GM12878 (cell line): Measurements from ENCODE around the gene ACSF3. TPM values are rescaled to one million over a fixed set of nuclear protein-coding genes. Genes with fewer than 3 reads are reported as not detected.

ENCODE experiments used
- ATAC-seq: fragments of 200-7000 bp; cut with Tn5 transposase; 3 replicates; pipeline ENCODE4 v1.9.1; 2020; ENCODE audit warnings: mild to moderate bottlenecking, moderate library complexity
- BruUV-seq: library from RNA; stranded (reverse); fragments of 400-500 nt; replicated peaks from 2 replicates; lab custom pipeline; 2021; lab: Mats Ljungman, UMichigan
- CTCF ChIA-PET: fragments of 300-600 bp; sonication (Branson Sonifier 250); formaldehyde crosslinking; extraction: SDS; loops from one replicate; lab custom pipeline; 2021; ENCODE audit warnings: inconsistent platforms; lab: Yijun Ruan, JAX
- POLR2A ChIA-PET: fragments of 350-600 bp; formaldehyde crosslinking; extraction: SDS; loops from one replicate; lab custom pipeline; 2021; ENCODE audit warnings: inconsistent platforms; lab: Charles Lee
- RAD21 ChIA-PET: fragments of 300-600 bp; sonication (Branson Sonifier 250); formaldehyde crosslinking; loops from one replicate; lab custom pipeline; 2023; ENCODE audit warnings: antibody characterized with exemption; ENCODE audit not compliant: unreplicated experiment; lab: Charles Lee
- SMC1A ChIA-PET: fragments of 300-600 bp; sonication (Branson Sonifier 250); formaldehyde crosslinking; loops from one replicate; lab custom pipeline; 2023; ENCODE audit not compliant: unreplicated experiment, uncharacterized antibody; lab: Charles Lee
- DNase-seq: peaks from one replicate; pipeline ENCODE4 v3.0.0-alpha.2; 2011; ENCODE audit warnings: low read depth, low spot score
- FAIRE-seq: peaks from 3 replicates; lab custom pipeline; 2011; peaks lifted over from hg19 to GRCh38; lab: Jason Lieb, UNC
- H2AFZ ChIP-seq: 2 replicates; pipeline ENCODE4 v1.6.0; 2011; ENCODE audit warnings: low read depth, low read length, control low read depth; ENCODE audit not compliant: control insufficient read depth
- H3K27ac ChIP-seq: 2 replicates; pipeline ENCODE4 v1.5.1; 2011; ENCODE audit warnings: control low read depth; ENCODE audit not compliant: control insufficient read depth, insufficient read depth
- H3K27me3 ChIP-seq, 2 experiments: replicated peaks in 1 of 2; 2 replicates each; pipeline versions ENCODE4 v1.6.0 to v1.6.1; 2011; ENCODE audit warnings: low read length in 1 of 2; ENCODE audit not compliant: control insufficient read depth in 2 of 2, insufficient read depth in 2 of 2
- H3K36me3 ChIP-seq, 2 experiments: 2 replicates each; pipeline ENCODE4 v1.5.1; 2011; ENCODE audit warnings: low read length in 1 of 2; ENCODE audit not compliant: control insufficient read depth in 2 of 2, insufficient read depth in 2 of 2
- H3K4me1 ChIP-seq: 2 replicates; pipeline ENCODE4 v1.6.1; 2011; ENCODE audit warnings: mild to moderate bottlenecking, low read length, moderate library complexity, mixed read lengths; ENCODE audit not compliant: control insufficient read depth, insufficient read depth
- H3K4me2 ChIP-seq: 2 replicates; pipeline ENCODE4 v1.6.0; 2011; ENCODE audit warnings: control low read depth; ENCODE audit not compliant: control insufficient read depth, insufficient read depth
- H3K4me3 ChIP-seq: fragments of 200-600 bp; sonication (generic); 2 replicates; pipeline ENCODE4 v1.5.1; 2016
- H3K79me2 ChIP-seq: 2 replicates; pipeline ENCODE4 v1.6.0; 2011; ENCODE audit warnings: low read length; ENCODE audit not compliant: control insufficient read depth, insufficient read depth
- H3K9ac ChIP-seq: 2 replicates; pipeline ENCODE4 v1.8.0; 2011; ENCODE audit warnings: low read length, control low read depth, mixed read lengths; ENCODE audit not compliant: control insufficient read depth, insufficient read depth
- H3K9me3 ChIP-seq: replicated peaks from 3 replicates; pipeline ENCODE4 v1.5.1; 2011; ENCODE audit warnings: mild to moderate bottlenecking, low read length; ENCODE audit not compliant: control insufficient read depth, insufficient read depth
- H4K20me1 ChIP-seq: 2 replicates; pipeline ENCODE4 v1.6.0; 2011; ENCODE audit not compliant: control insufficient read depth, insufficient read depth
- JUNB ChIP-seq: IDR thresholded peaks from 2 replicates; pipeline ENCODE4 v1.6.1; 2016; ENCODE audit warnings: antibody characterized with exemption, mild to moderate bottlenecking
- KLF5 ChIP-seq: fragments of 450-650 bp; IDR thresholded peaks from 2 replicates; pipeline ENCODE4 v1.6.1; 2014; ENCODE audit warnings: mild to moderate bottlenecking; ENCODE audit not compliant: partially characterized antibody
- POU2F2 ChIP-seq: IDR thresholded peaks from 3 replicates; pipeline ENCODE4 v1.6.1; 2011; ENCODE audit warnings: low read depth, mild to moderate bottlenecking, low read length, borderline replicate concordance
- TCF7 ChIP-seq: IDR thresholded peaks from 2 replicates; pipeline ENCODE4 v1.6.1; 2014; ENCODE audit warnings: antibody characterized with exemption, borderline replicate concordance
- WRNIP1 ChIP-seq: IDR thresholded peaks from 2 replicates; pipeline ENCODE4 v1.6.1; 2011; ENCODE audit warnings: low read depth, low read length, improper control_type of control experiment, borderline replicate concordance
- WGBS: methylation state at CpG from one replicate; pipeline ENCODE4 v1.1.6; 2016; ENCODE audit warnings: low lambda C conversion rate; ENCODE audit not compliant: insufficient replicate concordance, insufficient coverage; ENCODE audit errors: missing lambda C conversion rate; 5-methylcytosine and 5-hydroxymethylcytosine counted together
- in situ Hi-C: fragments of 300-500 bp; cut with MboI; formaldehyde crosslinking; loops from 9 replicates; pipeline ENCODE4 v1.14.3; 2018; ENCODE audit warnings: mixed read lengths
- intact Hi-C: fragments of 100-400 bp; cut with micrococcal nuclease; formaldehyde crosslinking; loops from one replicate; pipeline ENCODE4 v1.14.2; 2022; ENCODE audit not compliant: unreplicated experiment
- polyA plus RNA-seq, 11 experiments: library from polyadenylated mRNA; depleted of rRNA in 4 of 11; unstranded in 6 of 11; stranded (reverse) in 5 of 11; fragments of >200 nt; fragmentation: Nextera tagmentation in 4 of 11; fragmentation: Illumina TruSeq in 1 of 11; extraction: Ambion mirVana in 4 of 11; extraction: Trizol in 1 of 11; gene quantifications; 1 replicate in 1 of 11; 2 replicates in 10 of 11; pipeline versions ENCODE4 v1.2.1 to v1.2.3, GENCODE V29; 2011 to 2016; ENCODE audit warnings: inconsistent platforms in 2 of 11, missing spikeins in 2 of 11, low read depth in 1 of 11
- total RNA-seq, 4 experiments: library from RNA; depleted of rRNA in 3 of 4; stranded (reverse); fragments of >200 nt in 3 of 4; fragmentation: Illumina TruSeq in 1 of 4; extraction: Trizol in 1 of 4; gene quantifications; 2 replicates each; pipeline versions ENCODE4 v1.2.1 to v1.2.3, GENCODE V29; 2013 to 2021
- TF ChIP-seq, protein P1 (sequence below): IDR thresholded peaks from 2 replicates; pipeline ENCODE4 v1.6.1; 2011; ENCODE audit warnings: borderline replicate concordance, low read depth, mild to moderate bottlenecking, moderate library complexity, mixed read lengths, low read length; ENCODE audit not compliant: insufficient read depth; ENCODE audit errors: extremely low read length

ACSF3 gene
- total and polyA plus RNA-seq, 10 of the 15 experiments (the other 5 are each of a cell fraction or from before 2014, with no cell fraction given): 1.0 to 44.4 (median 25.8) TPM

DNA sequence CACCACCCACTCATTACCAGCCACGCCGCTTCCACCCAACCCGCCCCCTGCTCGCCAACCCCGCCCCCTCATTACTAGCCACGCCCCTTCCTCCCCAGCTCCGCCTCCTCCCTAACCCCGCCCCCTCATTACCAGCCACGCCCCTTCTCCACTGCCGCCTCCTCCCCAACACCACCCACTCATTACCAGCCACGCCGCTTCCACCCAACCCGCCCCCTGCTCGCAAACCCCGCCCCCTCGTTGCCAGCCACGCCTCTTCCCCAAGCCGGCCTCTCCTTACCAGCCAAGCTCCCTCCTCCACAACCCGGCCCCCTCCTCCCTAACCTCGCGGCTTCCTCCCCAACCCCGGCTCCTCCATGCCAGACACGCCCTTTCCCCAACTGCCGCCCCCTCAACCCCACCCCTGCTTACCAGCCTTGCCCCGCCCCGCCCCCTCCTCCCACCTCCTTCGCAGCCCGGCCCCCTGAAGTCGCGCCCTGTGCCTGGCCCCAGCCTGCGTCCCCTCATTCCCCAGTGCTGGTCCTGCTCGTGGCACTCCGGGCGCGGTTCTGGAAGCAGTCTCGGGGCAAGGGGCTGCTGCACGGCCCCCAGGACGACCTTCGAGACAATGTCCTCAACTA lies 99.4 kb downstream of the ACSF3 start:
- Histone ChIP-seq H3K4me1 (no peaks in the 10 kb centered on the region), H3K4me2 (no peak overlapping the region), H3K27ac (no peak overlapping the region), H4K20me1 (no peaks in the 10 kb centered on the region), H3K9ac (no peak overlapping the region), H3K27me3 (no peaks in the 10 kb centered on the region), H3K4me3 (no peak overlapping the region), H3K36me3 (no peaks in the 10 kb centered on the region), H2AFZ (no peak overlapping the region), H3K79me2 (no peaks in the 10 kb centered on the region), H3K9me3 (no peaks in the 10 kb centered on the region)
- SMC1A ChIA-PET: no interaction called here
- RAD21 ChIA-PET: interaction anchor here (0.7 to 1.2 kb wide), 5 partner anchors 19 to 336 kb away, joined by 3 to 6 read pairs (median 4); partner anchors contain the start of genes CDH15, GALNS and TRAPPC2L
- TF ChIP-seq TCF7: no peak
- no peak for TF ChIP-seq WRNIP1
- no peak for TF ChIP-seq JUNB
- TF ChIP-seq KLF5: no peak
- TF ChIP-seq POU2F2: no peak
- CTCF ChIA-PET: interaction anchor here (0.7 to 0.8 kb wide), 2 partner anchors 25 to 335 kb away, joined by 3 read pairs; no protein-coding TSS in a partner anchor
- FAIRE-seq (no peak), ATAC-seq (peak; percentile 11), DNase-seq (no peak)
- 48% methylated on average over 17 of the region's 39 CpGs for WGBS
- POLR2A ChIA-PET: interaction anchor here (0.5 kb wide), 2 partner anchors 12 to 299 kb away, joined by 5 to 6 read pairs; no protein-coding TSS in a partner anchor
- intact Hi-C loops: loop anchor here (2.0 kb wide), 1 partner anchor 20 kb away; no protein-coding TSS in a partner anchor
- BruUV-seq: no TSS peak
- in situ Hi-C loops: no loop called here

DNA sequence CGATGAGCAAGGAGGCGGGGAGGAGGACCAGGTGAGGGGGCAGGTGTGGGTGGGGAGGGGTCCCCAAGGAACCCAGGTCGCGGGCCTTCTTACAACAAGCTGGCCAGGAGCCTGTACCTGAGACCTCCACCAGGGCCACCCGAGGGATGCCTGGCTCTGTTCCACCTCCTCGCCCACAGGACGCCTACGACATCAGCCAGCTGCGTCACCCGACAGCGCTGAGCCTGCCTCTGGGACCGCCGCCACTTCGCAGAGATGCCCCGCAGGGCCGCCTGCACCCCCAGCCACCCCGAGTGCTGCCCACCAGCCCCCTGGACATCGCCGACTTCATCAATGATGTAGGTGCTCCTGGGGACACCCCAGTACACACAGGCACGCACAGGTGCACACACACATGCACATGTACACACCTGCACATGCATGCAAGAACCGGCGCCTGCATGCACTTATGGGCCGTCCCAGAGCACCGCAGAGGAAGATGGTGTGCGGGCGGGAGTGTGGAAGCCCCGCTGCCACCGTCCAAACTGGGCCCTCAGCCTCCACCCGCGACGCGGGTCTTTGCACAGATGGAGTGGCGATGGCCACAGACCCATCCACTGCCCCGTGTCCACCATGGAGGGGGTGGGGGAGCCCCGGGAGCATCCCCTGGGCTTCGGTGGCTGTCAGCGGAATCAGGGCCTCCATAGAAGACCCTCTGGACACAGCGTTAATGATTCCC lies 100.1 kb downstream of the ACSF3 start:
- no peak for ATAC-seq
- in situ Hi-C loops (no loop called here), intact Hi-C loops (loop anchor here (2.0 kb wide), 1 partner anchor 21 kb away; no protein-coding TSS in a partner anchor)
- no peaks in the 10 kb centered on the region for H4K20me1 ChIP-seq
- H3K4me3 ChIP-seq: no peak overlapping the region
- H3K36me3 ChIP-seq: no peaks in the 10 kb centered on the region
- ChIA-PET RAD21 (no interaction called here), CTCF (no interaction called here), SMC1A (no interaction called here), POLR2A (no interaction called here)
- no peak overlapping the region for H3K27ac ChIP-seq
- H3K4me1 ChIP-seq: no peaks in the 10 kb centered on the region
- no peaks in the 10 kb centered on the region for H3K79me2 ChIP-seq
- H3K9ac ChIP-seq: no peak overlapping the region
- 89% methylated on average over 31 of the region's 38 CpGs for WGBS
- no peak for FAIRE-seq
- H2AFZ ChIP-seq: no peak overlapping the region
- H3K9me3 ChIP-seq: no peaks in the 10 kb centered on the region
- no TSS peak for BruUV-seq
- H3K4me2 ChIP-seq: no peak overlapping the region
- DNase-seq: no peak
- H3K27me3 ChIP-seq: no peaks in the 10 kb centered on the region
- no peak for TF ChIP-seq KLF5
- TF ChIP-seq, protein P1, sequence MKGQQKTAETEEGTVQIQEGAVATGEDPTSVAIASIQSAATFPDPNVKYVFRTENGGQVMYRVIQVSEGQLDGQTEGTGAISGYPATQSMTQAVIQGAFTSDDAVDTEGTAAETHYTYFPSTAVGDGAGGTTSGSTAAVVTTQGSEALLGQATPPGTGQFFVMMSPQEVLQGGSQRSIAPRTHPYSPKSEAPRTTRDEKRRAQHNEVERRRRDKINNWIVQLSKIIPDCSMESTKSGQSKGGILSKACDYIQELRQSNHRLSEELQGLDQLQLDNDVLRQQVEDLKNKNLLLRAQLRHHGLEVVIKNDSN: no peak
